GM12891 (cell line): ENCODE measurements around the gene FARP2.

Experiments used
- PAX5 ChIP-seq: IDR thresholded peaks from 2 replicates; pipeline ENCODE4 v1.6.1; 2011; ENCODE audit warnings: low read length, moderate library complexity, mild to moderate bottlenecking; ENCODE audit not compliant: insufficient read depth, severe bottlenecking
- POLR2A ChIP-seq: IDR thresholded peaks from 2 replicates; pipeline ENCODE4 v1.6.1; 2011; ENCODE audit warnings: low read depth, low read length, control low read depth
- POLR2AphosphoS5 ChIP-seq: IDR thresholded peaks from 2 replicates; pipeline ENCODE4 v1.6.1; 2011; ENCODE audit warnings: low read depth, low read length, control low read depth
- POU2F2 ChIP-seq: IDR thresholded peaks from 2 replicates; pipeline ENCODE4 v1.6.1; 2011; ENCODE audit warnings: low read depth, mild to moderate bottlenecking, control low read depth, low read length, moderate library complexity
- SPI1 ChIP-seq: IDR thresholded peaks from 2 replicates; pipeline ENCODE4 v1.6.1; 2011; ENCODE audit warnings: low read depth, low read length, control low read depth
- TAF1 ChIP-seq: IDR thresholded peaks from 2 replicates; pipeline ENCODE4 v1.6.1; 2011; ENCODE audit warnings: low read depth, low read length, control low read depth

- no peak for TF ChIP-seq POLR2A
- TF ChIP-seq POLR2AphosphoS5, result no peak
- TF ChIP-seq TAF1, result no peak
- no peak for TF ChIP-seq POU2F2
- no peak for TF ChIP-seq PAX5
- no peak for TF ChIP-seq SPI1
Measured at GRCh38 chr2:241375300-241375699, 19.2 kb downstream of the FARP2 start.
